Fibroblast of mammary gland (primary cell): ENCODE measurements around the gene KLRK1.
"Not testable (repeated sequence)": the region's sequence is repeated elsewhere in the genome, so short reads cannot be mapped to it uniquely, and the experiment has no call there.

Experiments
- DNase-seq: peaks from one replicate; pipeline ENCODE4 v3.0.0-alpha.2; 2010; ENCODE audit warnings: low read depth
- H3K4me3 ChIP-seq: 2 replicates; pipeline ENCODE4 v1.5.1; 2011; ENCODE audit warnings: low read depth, mild to moderate bottlenecking, low read length, moderate library complexity; ENCODE audit not compliant: control insufficient read depth
- TF ChIP-seq, protein P1 (sequence below): conservative IDR thresholded peaks from 2 replicates; pipeline ENCODE4 v1.5.1; 2011; ENCODE audit warnings: low read depth, low read length, inconsistent platforms; ENCODE audit not compliant: control insufficient read depth, insufficient read depth

Gene KLRK1

DNA sequence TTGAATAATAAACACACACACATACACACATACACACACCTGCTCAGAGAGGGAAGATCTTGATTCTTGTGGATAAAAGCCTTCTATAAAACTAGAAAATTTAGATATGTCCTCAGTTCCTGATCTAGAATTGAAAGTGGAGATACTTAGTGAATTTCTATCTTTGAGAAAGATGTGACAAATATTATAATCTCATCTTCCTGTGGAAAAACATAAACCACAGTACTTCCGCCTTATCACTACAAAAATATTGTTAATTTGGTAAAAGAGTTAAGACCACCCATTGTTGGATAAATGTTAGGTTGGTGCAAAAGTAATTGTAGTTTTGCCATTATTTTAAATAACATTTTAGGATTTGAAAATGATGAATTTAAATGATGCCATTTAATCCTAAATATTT is at the start of gene KLRK1:
Gene KLRK1, minus strand, starts transcription at position 138 of the 400 bp plus-strand sequence. CDS start 1,231 bp downstream, outside the sequence.
- no peak for DNase-seq
- H3K4me3 ChIP-seq, result no peak within 1 kb of the TSS
- TF ChIP-seq, protein P1, sequence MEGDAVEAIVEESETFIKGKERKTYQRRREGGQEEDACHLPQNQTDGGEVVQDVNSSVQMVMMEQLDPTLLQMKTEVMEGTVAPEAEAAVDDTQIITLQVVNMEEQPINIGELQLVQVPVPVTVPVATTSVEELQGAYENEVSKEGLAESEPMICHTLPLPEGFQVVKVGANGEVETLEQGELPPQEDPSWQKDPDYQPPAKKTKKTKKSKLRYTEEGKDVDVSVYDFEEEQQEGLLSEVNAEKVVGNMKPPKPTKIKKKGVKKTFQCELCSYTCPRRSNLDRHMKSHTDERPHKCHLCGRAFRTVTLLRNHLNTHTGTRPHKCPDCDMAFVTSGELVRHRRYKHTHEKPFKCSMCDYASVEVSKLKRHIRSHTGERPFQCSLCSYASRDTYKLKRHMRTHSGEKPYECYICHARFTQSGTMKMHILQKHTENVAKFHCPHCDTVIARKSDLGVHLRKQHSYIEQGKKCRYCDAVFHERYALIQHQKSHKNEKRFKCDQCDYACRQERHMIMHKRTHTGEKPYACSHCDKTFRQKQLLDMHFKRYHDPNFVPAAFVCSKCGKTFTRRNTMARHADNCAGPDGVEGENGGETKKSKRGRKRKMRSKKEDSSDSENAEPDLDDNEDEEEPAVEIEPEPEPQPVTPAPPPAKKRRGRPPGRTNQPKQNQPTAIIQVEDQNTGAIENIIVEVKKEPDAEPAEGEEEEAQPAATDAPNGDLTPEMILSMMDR, result no peak

DNA sequence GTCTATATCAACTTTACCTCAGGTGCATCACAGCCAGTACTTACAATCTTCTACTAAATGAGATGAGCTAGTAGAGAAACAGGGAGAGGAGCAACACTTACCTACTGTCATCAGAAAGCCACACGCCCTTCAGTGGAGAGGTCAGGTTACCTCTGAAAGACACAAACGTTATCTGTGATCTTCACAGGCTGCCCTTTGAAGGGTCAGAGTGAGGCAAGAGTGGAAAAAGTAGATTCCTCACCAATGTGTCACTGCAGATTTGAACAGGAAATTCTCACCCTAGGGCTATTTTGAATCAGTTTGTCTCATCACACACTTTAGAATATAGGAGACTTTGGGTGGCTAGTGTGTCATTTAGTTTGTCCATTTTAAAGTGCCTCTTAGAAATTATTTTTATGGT is 47.8 kb upstream of the KLRK1 start:
- not testable (repeated sequence) for H3K4me3 ChIP-seq, DNase-seq

GRCh38 chr12:10435816-10436215 is 46.0 kb upstream of the KLRK1 start, which contains the start of gene KLRC2:
TSS of gene KLRC2 (minus strand) at chr12:10436010. CDS start at chr12:10435986, 24 bp downstream.
- not testable (repeated sequence) for DNase-seq, H3K4me3 ChIP-seq

DNA sequence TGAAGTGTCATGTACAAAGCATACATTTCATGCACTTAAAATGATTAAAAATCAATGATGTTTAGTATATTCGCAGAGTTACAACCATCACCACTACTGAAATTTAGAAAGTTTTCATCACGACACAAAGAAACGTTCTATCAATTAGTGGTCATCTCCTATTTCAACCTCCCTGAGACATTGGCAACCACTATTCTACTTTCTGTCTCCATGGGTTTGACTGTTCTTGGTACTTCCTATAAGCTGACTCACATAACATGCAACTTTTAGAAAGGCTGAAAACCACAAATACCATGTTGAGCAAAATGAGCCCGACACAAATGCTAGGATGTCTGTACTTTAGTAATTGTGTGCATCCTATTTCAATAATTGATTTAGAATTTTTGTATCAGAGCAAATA is 40.8 kb upstream of the KLRK1 start:
- not testable (repeated sequence) for H3K4me3 ChIP-seq
- DNase-seq, result peak; percentile 56

DNA sequence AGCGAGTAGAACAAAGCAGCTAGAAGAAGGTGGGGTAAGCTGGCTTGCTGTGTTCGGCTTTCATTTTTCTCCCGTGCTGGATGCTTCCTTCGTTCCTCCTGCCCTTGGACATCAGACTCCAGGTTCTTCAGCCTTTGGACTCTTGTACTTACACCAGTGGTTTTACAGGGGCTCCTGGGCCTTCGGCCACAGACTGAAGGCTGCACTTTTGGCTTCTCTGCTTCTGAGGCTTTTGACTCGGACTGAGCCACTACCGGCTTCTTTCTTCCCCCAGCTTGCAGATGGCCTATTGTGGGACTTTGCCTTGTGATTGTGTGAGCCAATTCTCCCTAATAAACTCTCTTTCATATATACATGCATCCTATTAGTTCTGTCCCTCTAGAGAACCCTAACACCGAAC is 36.1 kb upstream of the KLRK1 start:
- H3K4me3 ChIP-seq, DNase-seq: not testable (repeated sequence)

GRCh38 chr12:10424260-10424899 is 34.5 kb upstream of the KLRK1 start:
- not testable (repeated sequence) for DNase-seq, H3K4me3 ChIP-seq

DNA sequence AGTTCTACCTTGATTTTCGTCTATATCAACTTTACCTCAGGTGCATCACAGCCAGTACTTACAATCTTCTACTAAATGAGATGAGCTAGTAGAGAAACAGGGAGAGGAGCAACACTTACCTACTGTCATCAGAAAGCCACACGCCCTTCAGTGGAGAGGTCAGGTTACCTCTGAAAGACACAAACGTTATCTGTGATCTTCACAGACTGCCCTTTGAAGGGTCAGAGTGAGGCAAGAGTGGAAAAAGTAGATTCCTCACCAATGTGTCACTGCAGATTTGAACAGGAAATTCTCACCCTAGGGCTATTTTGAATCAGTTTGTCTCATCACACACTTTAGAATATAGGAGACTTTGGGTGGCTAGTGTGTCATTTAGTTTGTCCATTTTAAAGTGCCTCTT is 32.3 kb upstream of the KLRK1 start:
- not testable (repeated sequence) for DNase-seq

GRCh38 chr12:10420334-10420733 is 30.5 kb upstream of the KLRK1 start, which contains the start of gene KLRC3:
TSS of gene KLRC3 (minus strand) at chr12:10420595. CDS start at chr12:10420550, 45 bp downstream.
- H3K4me3 ChIP-seq, DNase-seq: not testable (repeated sequence)

More for the DNA sequence above, 32.3 kb upstream of the KLRK1 start:
- H3K4me3 ChIP-seq, result not testable (repeated sequence)

- H3K4me3 ChIP-seq, result no peak within 1 kb of the TSS
- peak; percentile 22 for DNase-seq
- TF ChIP-seq, protein P1, result no peak
Measured at GRCh38 chr12:10409392-10409791, 19.6 kb upstream of the KLRK1 start, which contains the start of gene KLRC4. TSS of gene KLRC4 (minus strand) at chr12:10409757. CDS start at chr12:10409575, 182 bp downstream.

- TF ChIP-seq, protein P1, result no peak
- H3K4me3 ChIP-seq, result no peak overlapping the region
- DNase-seq, result no peak
Measured at GRCh38 chr12:10408842-10409241, 19.0 kb upstream of the KLRK1 start.

- no peak for DNase-seq
- TF ChIP-seq, protein P1, result no peak
- H3K4me3 ChIP-seq, result no peak overlapping the region
Measured at GRCh38 chr12:10406725-10407124, 16.9 kb upstream of the KLRK1 start.
